ENCODE measurements around the gene KCTD6. TPM values are rescaled to one million over a fixed set of nuclear protein-coding genes. Genes with fewer than 3 reads are reported as not detected.

The KCTD6 gene
- total and polyA plus RNA-seq, 2 experiments from 2014 or later, result 28.3 to 34.6 TPM

DNA sequence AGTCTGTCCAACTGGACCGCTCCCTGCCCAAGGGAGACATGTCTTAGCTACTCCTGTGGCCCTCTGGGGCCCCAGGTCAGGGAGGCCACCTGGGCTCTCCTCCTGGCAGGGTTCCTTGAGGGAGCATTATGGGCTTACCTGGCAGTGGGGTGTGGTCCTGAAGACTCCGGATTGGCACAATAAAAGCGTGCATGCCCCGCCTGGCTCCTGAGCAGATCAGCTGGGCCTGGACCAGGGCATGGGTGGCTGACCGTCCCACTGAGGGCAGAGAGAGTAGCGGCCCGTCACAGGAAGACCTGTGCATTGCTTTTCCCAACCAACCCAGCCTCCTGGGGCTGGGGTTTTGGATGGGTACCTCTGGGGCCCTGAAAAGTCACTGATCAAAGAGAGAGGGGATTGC lies 39.7 kb downstream of the KCTD6 start (continued):
- TF ChIP-seq, protein P1, sequence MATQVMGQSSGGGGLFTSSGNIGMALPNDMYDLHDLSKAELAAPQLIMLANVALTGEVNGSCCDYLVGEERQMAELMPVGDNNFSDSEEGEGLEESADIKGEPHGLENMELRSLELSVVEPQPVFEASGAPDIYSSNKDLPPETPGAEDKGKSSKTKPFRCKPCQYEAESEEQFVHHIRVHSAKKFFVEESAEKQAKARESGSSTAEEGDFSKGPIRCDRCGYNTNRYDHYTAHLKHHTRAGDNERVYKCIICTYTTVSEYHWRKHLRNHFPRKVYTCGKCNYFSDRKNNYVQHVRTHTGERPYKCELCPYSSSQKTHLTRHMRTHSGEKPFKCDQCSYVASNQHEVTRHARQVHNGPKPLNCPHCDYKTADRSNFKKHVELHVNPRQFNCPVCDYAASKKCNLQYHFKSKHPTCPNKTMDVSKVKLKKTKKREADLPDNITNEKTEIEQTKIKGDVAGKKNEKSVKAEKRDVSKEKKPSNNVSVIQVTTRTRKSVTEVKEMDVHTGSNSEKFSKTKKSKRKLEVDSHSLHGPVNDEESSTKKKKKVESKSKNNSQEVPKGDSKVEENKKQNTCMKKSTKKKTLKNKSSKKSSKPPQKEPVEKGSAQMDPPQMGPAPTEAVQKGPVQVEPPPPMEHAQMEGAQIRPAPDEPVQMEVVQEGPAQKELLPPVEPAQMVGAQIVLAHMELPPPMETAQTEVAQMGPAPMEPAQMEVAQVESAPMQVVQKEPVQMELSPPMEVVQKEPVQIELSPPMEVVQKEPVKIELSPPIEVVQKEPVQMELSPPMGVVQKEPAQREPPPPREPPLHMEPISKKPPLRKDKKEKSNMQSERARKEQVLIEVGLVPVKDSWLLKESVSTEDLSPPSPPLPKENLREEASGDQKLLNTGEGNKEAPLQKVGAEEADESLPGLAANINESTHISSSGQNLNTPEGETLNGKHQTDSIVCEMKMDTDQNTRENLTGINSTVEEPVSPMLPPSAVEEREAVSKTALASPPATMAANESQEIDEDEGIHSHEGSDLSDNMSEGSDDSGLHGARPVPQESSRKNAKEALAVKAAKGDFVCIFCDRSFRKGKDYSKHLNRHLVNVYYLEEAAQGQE (IDR thresholded peaks at IDR 0.05; ENCODE audit: unreplicated experiment), result no peak
- no peak for TF ChIP-seq ZNF114 (CRISPR knock-in tag; IDR thresholded peaks at IDR 0.05)

DNA sequence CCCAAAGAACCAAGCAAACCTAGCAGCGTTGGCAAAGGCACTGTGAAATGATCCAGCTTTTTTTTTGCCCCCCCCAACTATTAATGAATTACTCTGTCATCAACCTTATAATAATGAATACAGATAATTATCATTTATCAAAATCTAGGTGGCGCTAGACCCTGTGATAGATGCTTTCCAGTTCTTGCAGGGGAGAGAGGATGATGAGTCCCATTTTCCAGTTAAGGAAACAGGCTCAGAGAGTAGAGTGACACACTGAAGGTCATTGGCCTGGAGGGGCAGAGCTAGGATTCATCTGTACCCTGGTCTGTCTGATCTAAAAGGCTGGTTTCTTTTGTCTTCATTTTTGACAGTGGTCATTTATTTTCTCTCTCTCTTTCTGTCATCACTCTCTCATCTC lies 40.1 kb downstream of the KCTD6 start:
- Mint-ChIP-seq H3K4me1 (peaks cover 17% of the 10 kb centered on the region), H3K36me3 (ENCODE audit: low read depth) (no peaks in the 10 kb centered on the region), H3K9me3 (0 out of 3 replicates have a peak, but pooled peaks cover under 1% of the 10 kb centered on the region), H3K27me3 (ENCODE audit: insufficient read depth, low read depth, poor library complexity) (peaks cover 10% of the 10 kb centered on the region), H3K27ac (no peak overlapping the region), H3K4me3 (no peak overlapping the region)
- ATAC-seq, result no peak
- H3F3A ChIP-seq (replicated peaks; ENCODE audit: low read depth), result no peaks in the 10 kb centered on the region
- no peaks in the 10 kb centered on the region for H3K27me3 ChIP-seq (ENCODE audit: insufficient read depth)
- no peak overlapping the region for H2AFZ ChIP-seq
- DNase-seq (ENCODE audit: low spot score), result peak; percentile 43
- no peaks in the 10 kb centered on the region for H3K79me2 ChIP-seq (replicated peaks; ENCODE audit: insufficient read depth)
- H3K9me2 ChIP-seq (ENCODE audit: insufficient read depth), result no peaks in the 10 kb centered on the region
- H3K4me2 ChIP-seq, result no peak overlapping the region
- no peak overlapping the region for H3K27ac ChIP-seq (ENCODE audit: low read depth)
- TF ChIP-seq, protein P2, sequence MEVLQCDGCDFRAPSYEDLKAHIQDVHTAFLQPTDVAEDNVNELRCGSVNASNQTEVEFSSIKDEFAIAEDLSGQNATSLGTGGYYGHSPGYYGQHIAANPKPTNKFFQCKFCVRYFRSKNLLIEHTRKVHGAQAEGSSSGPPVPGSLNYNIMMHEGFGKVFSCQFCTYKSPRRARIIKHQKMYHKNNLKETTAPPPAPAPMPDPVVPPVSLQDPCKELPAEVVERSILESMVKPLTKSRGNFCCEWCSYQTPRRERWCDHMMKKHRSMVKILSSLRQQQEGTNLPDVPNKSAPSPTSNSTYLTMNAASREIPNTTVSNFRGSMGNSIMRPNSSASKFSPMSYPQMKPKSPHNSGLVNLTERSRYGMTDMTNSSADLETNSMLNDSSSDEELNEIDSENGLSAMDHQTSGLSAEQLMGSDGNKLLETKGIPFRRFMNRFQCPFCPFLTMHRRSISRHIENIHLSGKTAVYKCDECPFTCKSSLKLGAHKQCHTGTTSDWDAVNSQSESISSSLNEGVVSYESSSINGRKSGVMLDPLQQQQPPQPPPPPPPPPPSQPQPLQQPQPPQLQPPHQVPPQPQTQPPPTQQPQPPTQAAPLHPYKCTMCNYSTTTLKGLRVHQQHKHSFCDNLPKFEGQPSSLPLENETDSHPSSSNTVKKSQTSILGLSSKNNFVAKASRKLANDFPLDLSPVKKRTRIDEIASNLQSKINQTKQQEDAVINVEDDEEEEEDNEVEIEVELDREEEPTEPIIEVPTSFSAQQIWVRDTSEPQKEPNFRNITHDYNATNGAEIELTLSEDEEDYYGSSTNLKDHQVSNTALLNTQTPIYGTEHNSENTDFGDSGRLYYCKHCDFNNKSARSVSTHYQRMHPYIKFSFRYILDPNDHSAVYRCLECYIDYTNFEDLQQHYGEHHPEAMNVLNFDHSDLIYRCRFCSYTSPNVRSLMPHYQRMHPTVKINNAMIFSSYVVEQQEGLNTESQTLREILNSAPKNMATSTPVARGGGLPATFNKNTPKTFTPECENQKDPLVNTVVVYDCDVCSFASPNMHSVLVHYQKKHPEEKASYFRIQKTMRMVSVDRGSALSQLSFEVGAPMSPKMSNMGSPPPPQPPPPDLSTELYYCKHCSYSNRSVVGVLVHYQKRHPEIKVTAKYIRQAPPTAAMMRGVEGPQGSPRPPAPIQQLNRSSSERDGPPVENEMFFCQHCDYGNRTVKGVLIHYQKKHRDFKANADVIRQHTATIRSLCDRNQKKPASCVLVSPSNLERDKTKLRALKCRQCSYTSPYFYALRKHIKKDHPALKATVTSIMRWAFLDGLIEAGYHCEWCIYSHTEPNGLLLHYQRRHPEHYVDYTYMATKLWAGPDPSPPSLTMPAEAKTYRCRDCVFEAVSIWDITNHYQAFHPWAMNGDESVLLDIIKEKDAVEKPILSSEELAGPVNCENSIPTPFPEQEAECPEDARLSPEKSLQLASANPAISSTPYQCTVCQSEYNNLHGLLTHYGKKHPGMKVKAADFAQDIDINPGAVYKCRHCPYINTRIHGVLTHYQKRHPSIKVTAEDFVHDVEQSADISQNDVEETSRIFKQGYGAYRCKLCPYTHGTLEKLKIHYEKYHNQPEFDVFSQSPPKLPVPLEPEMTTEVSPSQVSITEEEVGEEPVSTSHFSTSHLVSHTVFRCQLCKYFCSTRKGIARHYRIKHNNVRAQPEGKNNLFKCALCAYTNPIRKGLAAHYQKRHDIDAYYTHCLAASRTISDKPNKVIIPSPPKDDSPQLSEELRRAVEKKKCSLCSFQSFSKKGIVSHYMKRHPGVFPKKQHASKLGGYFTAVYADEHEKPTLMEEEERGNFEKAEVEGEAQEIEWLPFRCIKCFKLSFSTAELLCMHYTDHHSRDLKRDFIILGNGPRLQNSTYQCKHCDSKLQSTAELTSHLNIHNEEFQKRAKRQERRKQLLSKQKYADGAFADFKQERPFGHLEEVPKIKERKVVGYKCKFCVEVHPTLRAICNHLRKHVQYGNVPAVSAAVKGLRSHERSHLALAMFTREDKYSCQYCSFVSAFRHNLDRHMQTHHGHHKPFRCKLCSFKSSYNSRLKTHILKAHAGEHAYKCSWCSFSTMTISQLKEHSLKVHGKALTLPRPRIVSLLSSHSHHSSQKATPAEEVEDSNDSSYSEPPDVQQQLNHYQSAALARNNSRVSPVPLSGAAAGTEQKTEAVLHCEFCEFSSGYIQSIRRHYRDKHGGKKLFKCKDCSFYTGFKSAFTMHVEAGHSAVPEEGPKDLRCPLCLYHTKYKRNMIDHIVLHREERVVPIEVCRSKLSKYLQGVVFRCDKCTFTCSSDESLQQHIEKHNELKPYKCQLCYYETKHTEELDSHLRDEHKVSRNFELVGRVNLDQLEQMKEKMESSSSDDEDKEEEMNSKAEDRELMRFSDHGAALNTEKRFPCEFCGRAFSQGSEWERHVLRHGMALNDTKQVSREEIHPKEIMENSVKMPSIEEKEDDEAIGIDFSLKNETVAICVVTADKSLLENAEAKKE (CRISPR knock-in tag; IDR thresholded peaks at IDR 0.05), result no peak
- TF ChIP-seq, protein P3, sequence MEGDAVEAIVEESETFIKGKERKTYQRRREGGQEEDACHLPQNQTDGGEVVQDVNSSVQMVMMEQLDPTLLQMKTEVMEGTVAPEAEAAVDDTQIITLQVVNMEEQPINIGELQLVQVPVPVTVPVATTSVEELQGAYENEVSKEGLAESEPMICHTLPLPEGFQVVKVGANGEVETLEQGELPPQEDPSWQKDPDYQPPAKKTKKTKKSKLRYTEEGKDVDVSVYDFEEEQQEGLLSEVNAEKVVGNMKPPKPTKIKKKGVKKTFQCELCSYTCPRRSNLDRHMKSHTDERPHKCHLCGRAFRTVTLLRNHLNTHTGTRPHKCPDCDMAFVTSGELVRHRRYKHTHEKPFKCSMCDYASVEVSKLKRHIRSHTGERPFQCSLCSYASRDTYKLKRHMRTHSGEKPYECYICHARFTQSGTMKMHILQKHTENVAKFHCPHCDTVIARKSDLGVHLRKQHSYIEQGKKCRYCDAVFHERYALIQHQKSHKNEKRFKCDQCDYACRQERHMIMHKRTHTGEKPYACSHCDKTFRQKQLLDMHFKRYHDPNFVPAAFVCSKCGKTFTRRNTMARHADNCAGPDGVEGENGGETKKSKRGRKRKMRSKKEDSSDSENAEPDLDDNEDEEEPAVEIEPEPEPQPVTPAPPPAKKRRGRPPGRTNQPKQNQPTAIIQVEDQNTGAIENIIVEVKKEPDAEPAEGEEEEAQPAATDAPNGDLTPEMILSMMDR (conservative IDR thresholded peaks at IDR 0.05; ENCODE audit: low read depth in 2 of 2), result peak; percentile 48 to 52
- TF ChIP-seq ZNF114 (CRISPR knock-in tag; IDR thresholded peaks at IDR 0.05), result no peak
- no peak for TF ChIP-seq NANOG (IDR thresholded peaks at IDR 0.05; ENCODE audit: borderline replicate concordance)
- no peak for TF ChIP-seq JUNB (IDR thresholded peaks at IDR 0.05; ENCODE audit: unreplicated experiment)
- no peaks in the 10 kb centered on the region for H4K20me1 ChIP-seq (replicated peaks; ENCODE audit: insufficient read depth)
- H3K4me3 ChIP-seq, result no peak overlapping the region
- H3K4me1 ChIP-seq (ENCODE audit: insufficient read depth), result no peaks in the 10 kb centered on the region
- no peaks in the 10 kb centered on the region for H3K36me3 ChIP-seq (ENCODE audit: insufficient read depth)
